ENCODE data around the gene CDS2.

Gene CDS2

GRCh38 chr20:5196149-5196548 lies 69.3 kb downstream of the CDS2 start:
- no peaks in the 10 kb centered on the region for H3K27me3 Mint-ChIP-seq
- no peak for DNase-seq
- H3K4me1 Mint-ChIP-seq = peaks cover 23% of the 10 kb centered on the region
- no peak overlapping the region for H3K4me3 Mint-ChIP-seq
- ATAC-seq = no peak
- H3K27ac Mint-ChIP-seq = no peak overlapping the region
- H3K9me3 Mint-ChIP-seq = no peaks in the 10 kb centered on the region

DNA sequence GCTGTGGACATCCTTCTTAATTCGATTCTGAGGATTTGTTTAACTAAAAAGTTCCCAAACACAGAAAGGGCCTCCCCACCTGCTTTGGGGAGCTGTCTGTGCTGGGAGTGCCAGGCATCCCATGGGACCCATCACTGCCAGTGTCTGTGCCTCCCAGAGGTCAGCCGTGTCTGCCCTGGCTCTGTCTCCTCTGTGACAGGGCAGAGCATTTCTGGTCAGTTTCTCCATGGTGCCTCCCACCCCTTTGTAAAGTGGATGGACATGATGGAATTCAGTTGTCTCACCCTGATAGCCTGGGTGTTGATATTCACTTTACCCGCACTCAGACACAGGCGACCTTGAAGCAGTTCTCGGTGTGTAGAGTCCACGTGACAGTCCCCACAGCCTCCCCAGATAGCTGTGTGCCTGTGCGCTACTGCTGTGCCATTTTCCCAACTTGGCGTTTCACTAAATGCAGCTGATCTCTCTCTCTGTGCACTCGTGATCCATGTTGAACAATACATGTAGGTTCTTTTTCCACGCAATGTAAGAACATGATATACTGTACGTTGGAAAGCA lies 70.5 kb downstream of the CDS2 start:
- no peak for ATAC-seq
- peaks cover 11% of the 10 kb centered on the region for H3K4me1 Mint-ChIP-seq
- no peak for DNase-seq
- H3K9me3 Mint-ChIP-seq = no peaks in the 10 kb centered on the region
- peak overlapping the region in 1 of 2 donors; percentile 28 for H3K27ac Mint-ChIP-seq
- H3K4me3 Mint-ChIP-seq = no peak overlapping the region
- no peaks in the 10 kb centered on the region for H3K27me3 Mint-ChIP-seq

DNA sequence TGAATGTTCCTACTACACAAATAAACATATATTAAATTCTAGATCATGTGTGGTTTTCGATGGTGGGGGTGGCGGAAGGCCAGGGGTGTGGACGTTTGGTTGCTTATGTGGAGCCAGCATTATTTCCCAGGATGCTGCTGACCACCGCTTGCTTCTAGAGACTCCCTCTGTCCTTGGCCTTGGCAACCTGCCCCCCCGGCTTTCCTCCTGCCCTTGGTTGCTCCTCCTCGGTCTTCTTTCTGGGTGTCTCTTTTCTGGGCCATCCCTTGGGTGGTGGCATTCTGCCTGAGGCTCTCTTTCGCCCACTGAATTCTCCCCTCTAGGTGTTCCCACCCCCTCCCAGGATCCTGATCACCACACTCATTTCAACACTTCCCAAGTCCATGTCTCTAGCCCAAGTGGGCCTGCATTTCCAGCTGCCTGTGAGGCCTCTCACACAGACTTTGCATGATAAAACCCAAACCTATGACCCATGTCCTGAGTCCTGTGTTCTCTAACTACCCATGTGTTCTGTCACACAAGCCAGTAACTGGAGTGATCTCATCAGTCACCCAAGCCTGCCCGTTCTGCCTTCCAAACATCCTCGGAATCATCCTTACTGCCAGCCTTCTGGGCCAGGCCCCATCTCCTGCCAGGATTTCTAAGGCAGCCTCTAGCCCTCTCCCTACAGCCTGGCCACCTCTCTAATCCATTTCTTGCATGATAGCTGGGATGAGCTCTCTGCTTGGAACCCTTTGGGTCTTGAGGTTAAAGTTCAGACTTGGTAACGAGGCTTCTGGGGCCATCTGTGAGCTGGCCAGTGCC lies 71.2 kb downstream of the CDS2 start:
- ATAC-seq = no peak
- H3K4me3 Mint-ChIP-seq = no peak overlapping the region
- peak overlapping the region in 1 of 2 donors; percentile 77 for H3K27ac Mint-ChIP-seq
- DNase-seq = no peak
- no peaks in the 10 kb centered on the region for H3K9me3 Mint-ChIP-seq
- peaks cover 4% of the 10 kb centered on the region for H3K4me1 Mint-ChIP-seq
- H3K27me3 Mint-ChIP-seq = no peaks in the 10 kb centered on the region

- Mint-ChIP-seq H3K27ac (no peak overlapping the region), H3K4me3 (no peak overlapping the region), H3K27me3 (no peaks in the 10 kb centered on the region), H3K4me1 (no peaks in the 10 kb centered on the region), H3K9me3 (no peaks in the 10 kb centered on the region)
- DNase-seq (no peak), ATAC-seq (no peak)
These were observed 71.8 kb downstream of the CDS2 start for GRCh38 chr20:5198651-5198924.

- H3K9me3 Mint-ChIP-seq = no peaks in the 10 kb centered on the region
- no peaks in the 10 kb centered on the region for H3K27me3 Mint-ChIP-seq
- no peaks in the 10 kb centered on the region for H3K4me1 Mint-ChIP-seq
- no peak overlapping the region for H3K27ac Mint-ChIP-seq
- no peak for DNase-seq
- H3K4me3 Mint-ChIP-seq = no peak overlapping the region
- no peak for ATAC-seq
These were observed 76.6 kb downstream of the CDS2 start for GRCh38 chr20:5203380-5203779.

DNA sequence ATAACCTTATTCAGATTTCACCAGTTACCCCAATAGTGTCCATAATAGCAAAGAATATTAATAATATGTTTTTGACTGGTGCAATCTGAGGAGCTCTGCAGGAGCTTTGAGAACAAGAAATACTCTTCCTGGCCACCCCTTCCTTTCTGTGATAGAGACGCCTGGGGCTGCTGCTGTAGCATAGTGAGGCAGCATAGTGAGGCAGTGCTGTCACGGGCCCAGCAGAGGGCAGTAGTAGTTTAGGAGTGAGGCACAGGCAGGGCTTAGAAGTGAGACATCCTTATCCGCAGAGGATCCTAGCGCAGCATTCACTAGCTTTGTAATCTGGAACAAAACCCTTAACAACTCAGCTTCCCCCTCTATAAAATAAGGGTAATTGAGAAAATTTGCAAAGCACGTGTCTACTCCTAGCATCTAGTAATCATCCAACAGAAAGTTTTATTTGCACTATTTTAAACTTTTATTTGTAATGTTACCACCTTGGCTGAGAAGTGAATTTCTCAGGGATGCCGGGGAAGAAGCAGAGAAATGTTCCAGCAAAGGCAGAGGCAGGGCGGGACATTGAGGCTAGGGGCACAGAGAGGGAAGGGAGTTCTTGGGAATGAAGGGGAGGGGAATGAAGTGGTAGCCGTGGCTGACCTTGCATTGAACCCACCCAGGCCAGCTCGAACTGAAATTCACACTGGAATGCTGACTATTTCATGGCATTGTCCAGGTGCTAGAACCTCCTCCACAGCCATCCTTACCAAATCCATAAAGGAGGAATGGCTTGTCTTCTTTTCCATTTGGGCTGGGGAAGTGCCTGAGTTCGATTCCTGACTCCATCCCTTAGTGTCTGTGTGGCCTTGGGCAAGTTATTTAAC lies 78.8 kb downstream of the CDS2 start:
- peak; percentile 97 for ATAC-seq
- Mint-ChIP-seq H3K27me3 (no peaks in the 10 kb centered on the region), H3K4me1 (no peaks in the 10 kb centered on the region), H3K27ac (peak overlapping the region in 1 of 2 donors; percentile 25), H3K9me3 (no peaks in the 10 kb centered on the region), H3K4me3 (no peak overlapping the region)
- peak; percentile 58 to 63 for DNase-seq

GRCh38 chr20:5207138-5207537 lies 80.3 kb downstream of the CDS2 start:
- Mint-ChIP-seq H3K27ac (no peak overlapping the region), H3K4me1 (no peaks in the 10 kb centered on the region)

DNA sequence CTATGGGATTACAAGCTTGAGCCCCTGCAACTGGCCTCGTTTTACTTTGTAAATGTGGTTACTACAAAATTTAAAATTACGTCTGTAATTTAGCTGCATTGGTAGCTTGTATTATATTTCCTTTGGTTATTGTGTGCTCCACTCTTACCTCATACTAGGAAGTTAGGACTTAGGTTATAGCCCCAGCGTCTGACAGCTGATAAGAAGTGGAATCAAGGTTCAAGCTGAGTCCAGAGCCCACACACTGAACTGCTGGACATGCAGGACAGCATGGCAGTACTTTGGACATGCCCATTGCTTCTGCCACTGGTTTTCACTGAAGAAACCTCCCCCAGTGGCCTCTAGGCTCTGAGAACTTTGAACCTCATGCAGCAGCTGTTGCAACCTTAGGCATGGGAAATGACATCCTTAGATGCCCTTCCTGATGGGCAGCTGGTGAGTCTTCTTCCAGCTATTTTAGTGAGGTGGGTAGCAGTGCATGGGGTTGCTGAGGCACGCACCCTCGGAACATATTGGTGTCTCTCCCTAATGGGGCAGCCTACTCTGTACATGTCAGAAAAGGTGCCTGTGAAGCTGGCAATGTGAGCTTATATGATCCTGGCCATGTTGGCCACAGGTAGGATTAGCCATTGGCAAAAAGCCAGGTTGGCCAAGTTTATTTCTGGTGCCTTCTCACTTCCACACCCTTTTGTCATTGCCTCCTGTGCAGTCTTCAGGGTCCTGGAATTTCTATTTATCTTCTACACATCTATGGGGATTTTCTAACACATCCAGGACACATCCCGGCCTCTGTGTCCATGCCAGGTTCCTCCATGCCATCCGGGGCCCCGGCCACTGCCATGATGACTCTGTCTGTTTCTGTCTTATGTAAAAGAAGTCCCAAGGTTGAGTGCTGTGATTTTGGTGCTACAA lies 85.3 kb downstream of the CDS2 start:
- Mint-ChIP-seq H3K4me3 (no peak overlapping the region), H3K4me1 (no peaks in the 10 kb centered on the region), H3K9me3 (no peaks in the 10 kb centered on the region), H3K27me3 (no peaks in the 10 kb centered on the region), H3K27ac (no peak overlapping the region)
- DNase-seq (no peak), ATAC-seq (no peak)

More at GRCh38 chr20:5207138-5207537, 80.3 kb downstream of the CDS2 start:
- Mint-ChIP-seq H3K9me3 (no peaks in the 10 kb centered on the region), H3K27me3 (no peaks in the 10 kb centered on the region), H3K4me3 (no peak overlapping the region)
- ATAC-seq (no peak), DNase-seq (no peak)

DNA sequence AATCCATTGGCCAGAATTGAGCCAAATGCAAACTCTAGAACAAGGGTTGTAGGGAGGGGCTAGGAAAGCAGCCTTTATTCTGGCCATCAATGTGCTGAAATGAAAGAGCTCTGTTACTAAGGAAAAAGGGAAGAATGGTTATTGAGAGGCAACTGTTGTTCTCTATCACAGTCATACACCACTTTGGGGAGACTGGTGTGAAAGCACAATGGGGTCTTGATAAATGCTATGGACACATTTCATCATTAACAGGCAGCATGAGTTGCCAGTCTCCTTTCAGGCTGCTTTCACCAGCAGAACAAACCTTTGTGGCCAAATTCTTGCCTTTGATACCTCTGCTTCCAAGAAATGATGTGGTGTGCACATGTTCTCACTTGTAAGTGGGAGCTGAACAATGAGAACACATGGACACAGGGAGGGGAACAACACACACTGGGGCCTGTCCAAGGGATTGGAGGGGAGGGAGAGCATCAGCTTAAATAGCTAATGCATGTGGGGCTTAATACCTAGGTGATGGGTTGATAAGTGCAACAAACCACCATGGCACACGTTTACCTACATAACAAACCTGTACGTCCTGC lies 86.2 kb downstream of the CDS2 start:
- Mint-ChIP-seq H3K4me3 (no peak overlapping the region), H3K27me3 (no peaks in the 10 kb centered on the region), H3K4me1 (no peaks in the 10 kb centered on the region), H3K27ac (no peak overlapping the region), H3K9me3 (no peaks in the 10 kb centered on the region)
- ATAC-seq (no peak), DNase-seq (no peak)

DNA sequence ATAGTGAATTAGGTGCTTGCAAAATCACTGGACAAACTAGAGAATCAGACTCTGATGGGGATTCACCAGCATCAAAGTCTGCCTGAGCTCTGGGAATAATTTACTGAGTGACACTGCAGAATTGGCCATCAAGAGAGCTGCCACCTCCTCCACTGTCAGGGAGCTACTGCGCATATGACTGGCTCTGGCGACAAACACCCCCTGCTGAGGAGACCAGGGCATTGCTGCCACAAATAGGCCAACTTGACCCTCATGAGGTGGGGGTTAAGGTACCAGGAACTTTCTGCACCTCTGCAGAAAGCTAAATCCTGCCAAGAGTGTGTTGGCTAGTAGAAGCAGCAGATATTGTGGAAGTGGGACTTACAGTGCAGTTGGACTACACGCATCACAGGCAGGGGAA lies 88.0 kb downstream of the CDS2 start:
- Mint-ChIP-seq H3K9me3 (no peaks in the 10 kb centered on the region), H3K4me3 (no peak overlapping the region), H3K4me1 (no peaks in the 10 kb centered on the region), H3K27ac (no peak overlapping the region), H3K27me3 (no peaks in the 10 kb centered on the region)
- ATAC-seq (no peak), DNase-seq (no peak)

- Mint-ChIP-seq H3K27me3 (no peaks in the 10 kb centered on the region), H3K27ac (no peak overlapping the region), H3K4me1 (no peaks in the 10 kb centered on the region), H3K4me3 (no peak overlapping the region), H3K9me3 (no peaks in the 10 kb centered on the region)
- no peak for DNase-seq
- no peak for ATAC-seq
These were observed 89.0 kb downstream of the CDS2 start for GRCh38 chr20:5215672-5216304.

DNA sequence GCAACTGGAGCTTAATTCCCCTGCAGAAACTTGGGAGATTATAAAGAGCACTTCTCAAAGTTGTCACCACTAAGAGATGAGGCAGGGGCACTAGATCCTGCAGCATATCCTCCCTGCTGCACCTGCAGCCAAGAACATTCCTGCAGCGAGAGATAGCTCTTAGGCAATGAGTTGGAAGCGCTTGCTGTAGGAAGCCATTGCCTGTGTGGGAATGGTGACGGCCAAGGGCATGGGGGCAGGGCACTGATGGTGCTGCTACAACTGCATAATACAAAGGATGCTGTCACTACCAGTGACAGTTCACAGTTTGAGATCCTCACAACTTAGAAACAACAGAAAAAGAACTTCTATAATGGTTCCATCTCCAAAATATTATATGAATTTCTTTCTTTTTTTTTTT lies 89.9 kb downstream of the CDS2 start:
- Mint-ChIP-seq H3K4me3 (no peak overlapping the region), H3K27ac (no peak overlapping the region), H3K4me1 (no peaks in the 10 kb centered on the region), H3K27me3 (no peaks in the 10 kb centered on the region), H3K9me3 (no peaks in the 10 kb centered on the region)
- DNase-seq (no peak), ATAC-seq (no peak)

GRCh38 chr20:5217616-5218015 lies 90.8 kb downstream of the CDS2 start:
- no peak for ATAC-seq
- DNase-seq = no peak
- H3K4me1 Mint-ChIP-seq = no peaks in the 10 kb centered on the region
- no peaks in the 10 kb centered on the region for H3K27me3 Mint-ChIP-seq
- no peaks in the 10 kb centered on the region for H3K9me3 Mint-ChIP-seq
- H3K27ac Mint-ChIP-seq = no peak overlapping the region
- no peak overlapping the region for H3K4me3 Mint-ChIP-seq

GRCh38 chr20:5220321-5221060 lies 93.7 kb downstream of the CDS2 start:
- H3K4me1 Mint-ChIP-seq = no peaks in the 10 kb centered on the region
- H3K9me3 Mint-ChIP-seq = no peaks in the 10 kb centered on the region
- H3K4me3 Mint-ChIP-seq = no peak overlapping the region
- no peak for DNase-seq
- no peak for ATAC-seq
- H3K27me3 Mint-ChIP-seq = no peaks in the 10 kb centered on the region
- H3K27ac Mint-ChIP-seq = no peak overlapping the region
